Effector memory CD4-positive, alpha-beta T cell (primary cell): Measurements from ENCODE around the gene EPHB2.
"Not testable (repeated sequence)": the region's sequence is repeated elsewhere in the genome, so short reads cannot be mapped to it uniquely, and the experiment has no call there.

ENCODE experiments used
- DNase-seq, 3 donors: peaks; one replicate each; pipeline ENCODE4 v3.0.0-alpha.2; 2020
- H3K27ac ChIP-seq: 2 replicates; pipeline ENCODE4 v1.7.0; 2013; ENCODE audit warnings: mild to moderate bottlenecking, low read length, moderate library complexity; ENCODE audit not compliant: insufficient read depth, poor library complexity, severe bottlenecking
- H3K27me3 ChIP-seq: replicated peaks from 2 replicates; pipeline ENCODE4 v1.7.0; 2013; ENCODE audit warnings: mild to moderate bottlenecking, low read length; ENCODE audit not compliant: insufficient read depth, control insufficient read depth, poor library complexity, severe bottlenecking
- H3K36me3 ChIP-seq: 2 replicates; pipeline ENCODE4 v1.7.0; 2013; ENCODE audit warnings: mild to moderate bottlenecking, low read length, moderate library complexity; ENCODE audit not compliant: control insufficient read depth, insufficient read depth
- H3K4me1 ChIP-seq: 2 replicates; pipeline ENCODE4 v1.7.0; 2013; ENCODE audit warnings: low read length, mild to moderate bottlenecking; ENCODE audit not compliant: control insufficient read depth, insufficient read depth, poor library complexity, severe bottlenecking
- H3K4me3 ChIP-seq: 2 replicates; pipeline ENCODE4 v1.7.0; 2013; ENCODE audit warnings: low read length, low read depth, mild to moderate bottlenecking; ENCODE audit not compliant: insufficient read depth, poor library complexity, severe bottlenecking
- H3K9me3 ChIP-seq: 2 replicates; pipeline ENCODE4 v1.7.0; 2013; ENCODE audit warnings: mild to moderate bottlenecking, low read length, moderate library complexity; ENCODE audit not compliant: control insufficient read depth

The EPHB2 gene

DNA sequence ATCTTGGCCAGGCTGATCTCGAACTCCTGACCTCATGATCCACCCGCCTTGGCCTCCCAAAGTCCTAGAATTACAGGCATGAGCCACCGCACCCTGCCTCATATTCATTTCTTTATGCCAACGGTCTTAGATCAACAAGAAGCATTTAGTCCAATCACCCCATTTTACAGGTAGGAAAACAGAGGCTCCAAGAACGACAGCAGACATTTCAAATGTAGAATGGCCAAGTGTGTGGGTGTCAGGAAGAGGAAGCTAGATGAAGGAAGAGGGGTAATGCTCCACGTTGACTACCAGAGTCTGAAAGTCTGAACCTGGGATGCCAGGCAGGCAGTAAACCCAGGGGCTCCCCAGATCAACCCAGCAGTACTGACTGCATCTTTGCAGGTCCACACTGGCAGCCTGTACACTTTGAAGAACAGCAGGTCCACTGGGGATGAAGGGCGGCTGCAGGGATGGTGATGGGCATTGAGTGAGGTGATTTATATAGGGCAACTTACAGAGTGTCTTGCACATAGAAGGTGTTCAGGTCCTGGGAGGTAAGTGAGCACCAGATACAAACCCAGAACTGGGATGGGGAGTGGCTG is 120.2 kb downstream of the EPHB2 start:
- H3K27ac ChIP-seq = no peak overlapping the region
- no peaks in the 10 kb centered on the region for H3K27me3 ChIP-seq
- H3K4me3 ChIP-seq = no peak overlapping the region
- DNase-seq = no peak
- no peaks in the 10 kb centered on the region for H3K9me3 ChIP-seq
- no peaks in the 10 kb centered on the region for H3K4me1 ChIP-seq
- no peaks in the 10 kb centered on the region for H3K36me3 ChIP-seq

DNA sequence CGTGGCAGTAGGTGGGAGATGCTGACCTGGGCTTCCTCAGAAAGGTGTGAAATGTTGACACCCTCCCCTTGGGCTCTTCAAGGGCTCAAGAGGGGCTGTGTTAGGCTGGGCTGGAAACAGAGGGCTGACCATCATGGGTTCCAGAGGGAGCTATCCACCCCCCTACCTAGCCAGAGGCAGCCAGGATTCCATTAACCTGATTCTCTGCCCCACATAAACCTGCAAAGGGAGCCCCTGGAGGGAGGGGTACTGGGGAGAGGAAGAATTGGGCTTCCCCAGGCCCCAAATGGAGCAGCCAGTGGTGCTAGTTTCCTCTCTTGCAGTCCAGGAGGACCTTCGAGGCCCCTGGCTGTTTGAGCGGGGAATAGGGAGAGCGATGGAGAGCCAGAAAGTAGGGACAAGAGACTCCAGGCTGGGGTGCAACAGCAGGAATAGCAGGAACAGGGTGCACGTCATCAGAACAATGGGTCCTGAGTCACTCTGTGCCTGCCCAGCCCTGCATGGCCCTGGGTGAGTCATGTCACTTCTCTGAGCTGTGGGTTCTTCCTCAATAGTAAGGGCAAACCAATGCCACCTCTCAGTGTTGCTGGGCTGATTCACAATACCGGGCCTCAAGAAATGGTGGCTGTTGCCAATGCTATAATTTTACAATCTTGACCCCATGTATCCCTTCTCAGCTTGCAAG is 121.2 kb downstream of the EPHB2 start:
- Histone ChIP-seq H3K27me3 (no peaks in the 10 kb centered on the region), H3K36me3 (no peaks in the 10 kb centered on the region), H3K27ac (no peak overlapping the region), H3K9me3 (no peaks in the 10 kb centered on the region), H3K4me3 (no peak overlapping the region), H3K4me1 (no peaks in the 10 kb centered on the region)
- no peak for DNase-seq

DNA sequence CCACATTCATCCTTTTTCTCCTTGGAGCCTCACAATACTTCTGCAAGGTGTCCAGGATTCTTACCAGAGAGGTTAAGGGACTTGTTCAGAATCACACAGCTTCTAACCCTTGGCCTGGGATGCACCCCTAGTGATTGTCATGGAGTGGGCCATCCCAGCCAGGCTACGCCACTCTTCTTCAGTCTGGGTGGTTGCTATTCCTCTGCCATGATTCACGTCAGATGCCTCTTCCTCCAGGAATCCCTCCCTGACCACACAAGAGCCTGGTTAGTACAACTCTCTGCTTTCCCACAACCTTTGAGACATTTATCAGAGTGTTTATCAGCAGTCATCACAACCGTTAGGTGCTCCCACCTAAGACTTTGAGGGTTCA is 121.8 kb downstream of the EPHB2 start:
- H3K4me1 ChIP-seq = no peaks in the 10 kb centered on the region
- DNase-seq = no peak
- no peaks in the 10 kb centered on the region for H3K27me3 ChIP-seq
- H3K4me3 ChIP-seq = no peak overlapping the region
- H3K27ac ChIP-seq = no peak overlapping the region
- H3K9me3 ChIP-seq = no peaks in the 10 kb centered on the region
- no peaks in the 10 kb centered on the region for H3K36me3 ChIP-seq

DNA sequence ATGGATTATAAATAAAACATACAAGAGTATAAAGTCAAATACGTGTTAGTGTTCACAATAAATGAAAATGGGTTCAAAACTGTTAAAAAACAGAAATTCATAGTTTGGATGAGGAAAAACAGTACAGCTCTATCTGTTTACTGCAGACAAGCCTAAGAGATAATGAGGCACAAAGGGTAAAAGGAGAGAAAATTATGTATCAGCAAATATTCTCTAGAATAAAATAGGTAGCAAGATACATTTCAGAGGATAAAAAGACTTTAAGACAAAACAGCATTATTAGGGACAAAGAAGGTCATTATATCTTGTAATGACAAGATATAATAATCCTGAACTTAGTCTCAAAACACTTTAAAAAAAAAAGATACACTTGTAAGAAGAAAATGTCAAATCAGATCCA is 123.1 kb downstream of the EPHB2 start:
- Histone ChIP-seq H3K27me3 (no peaks in the 10 kb centered on the region), H3K4me1 (no peaks in the 10 kb centered on the region), H3K9me3 (no peaks in the 10 kb centered on the region), H3K4me3 (no peak overlapping the region), H3K36me3 (no peaks in the 10 kb centered on the region), H3K27ac (no peak overlapping the region)
- DNase-seq = no peak

DNA sequence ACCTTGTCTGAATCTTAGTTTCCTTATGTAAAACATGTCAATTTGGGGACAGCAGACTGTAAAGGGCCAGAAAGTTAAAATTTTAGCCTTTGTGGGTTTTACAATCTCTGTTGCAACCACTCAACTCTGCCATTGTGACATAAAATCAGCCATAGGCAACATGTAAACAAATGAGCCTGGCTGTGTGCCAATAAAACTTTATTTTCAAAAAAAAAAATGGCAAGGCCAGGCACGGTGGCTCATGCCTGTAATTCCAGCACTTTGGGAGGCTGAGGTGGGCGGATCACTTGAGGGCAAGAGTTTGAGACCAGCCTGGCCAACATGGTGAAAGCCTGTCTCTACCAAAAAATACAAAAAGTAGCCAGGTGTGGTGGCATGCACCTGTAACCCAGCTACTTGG is 123.8 kb downstream of the EPHB2 start:
- H3K4me3 ChIP-seq, DNase-seq, H3K9me3 ChIP-seq, H3K27ac ChIP-seq, H3K36me3 ChIP-seq, H3K27me3 ChIP-seq, H3K4me1 ChIP-seq: not testable (repeated sequence)

DNA sequence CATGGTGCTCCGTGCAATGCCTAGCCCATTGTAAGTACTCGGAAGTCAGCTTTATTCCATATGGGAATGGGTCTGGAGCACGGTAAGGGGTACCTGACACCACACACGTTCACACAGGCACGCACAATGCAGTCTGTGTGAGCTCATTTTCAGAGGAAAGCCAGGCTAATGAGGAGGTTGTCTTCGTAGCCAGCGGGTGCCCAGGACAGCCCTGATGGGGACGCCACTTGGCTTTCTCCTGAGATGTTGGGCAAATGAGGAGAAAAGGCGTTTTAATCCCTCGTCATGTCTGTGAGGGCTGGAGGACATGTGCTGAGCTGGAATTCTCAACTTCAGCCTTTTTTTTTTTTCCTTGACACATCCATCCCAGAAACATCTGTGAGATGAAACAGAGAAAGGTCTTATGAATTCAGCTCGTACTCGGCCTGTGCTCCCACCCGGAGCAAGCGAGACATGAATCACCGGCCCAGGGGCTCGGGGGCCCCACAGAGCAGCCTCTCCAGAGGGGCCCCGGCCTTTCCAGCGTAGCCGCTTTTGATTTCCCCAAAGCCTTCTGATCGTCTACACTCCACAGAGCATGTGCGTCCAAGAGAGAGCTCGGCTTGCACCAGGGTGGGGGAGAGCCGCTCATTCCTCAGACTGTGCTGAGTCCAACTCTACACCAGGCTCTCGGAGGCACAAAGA is 125.1 kb downstream of the EPHB2 start:
- Histone ChIP-seq H3K36me3 (no peaks in the 10 kb centered on the region), H3K4me1 (no peaks in the 10 kb centered on the region), H3K4me3 (no peak overlapping the region), H3K9me3 (no peaks in the 10 kb centered on the region), H3K27ac (no peak overlapping the region), H3K27me3 (no peaks in the 10 kb centered on the region)
- no peak for DNase-seq

DNA sequence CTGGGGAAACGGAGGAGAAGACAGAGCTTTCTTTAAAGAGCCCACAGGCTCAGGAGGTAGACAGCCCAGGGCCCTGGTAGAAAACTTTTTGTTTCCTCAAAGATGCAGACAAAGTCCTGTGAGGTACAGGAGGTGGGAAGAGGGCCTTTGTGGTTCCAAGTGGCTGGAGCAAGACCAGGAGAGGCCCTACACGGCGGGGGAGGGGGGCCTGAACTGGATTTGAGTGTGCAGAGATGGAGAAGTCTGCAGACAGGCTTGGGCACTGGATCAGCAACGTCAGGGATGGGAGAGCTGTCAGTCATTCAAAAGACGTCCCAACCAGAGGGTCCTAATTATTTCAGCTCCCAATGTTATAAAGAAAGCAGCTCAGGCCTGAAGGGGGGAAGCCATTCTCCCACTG is 126.2 kb downstream of the EPHB2 start:
- no peak for DNase-seq
- Histone ChIP-seq H3K27me3 (no peaks in the 10 kb centered on the region), H3K4me1 (no peaks in the 10 kb centered on the region)

DNA sequence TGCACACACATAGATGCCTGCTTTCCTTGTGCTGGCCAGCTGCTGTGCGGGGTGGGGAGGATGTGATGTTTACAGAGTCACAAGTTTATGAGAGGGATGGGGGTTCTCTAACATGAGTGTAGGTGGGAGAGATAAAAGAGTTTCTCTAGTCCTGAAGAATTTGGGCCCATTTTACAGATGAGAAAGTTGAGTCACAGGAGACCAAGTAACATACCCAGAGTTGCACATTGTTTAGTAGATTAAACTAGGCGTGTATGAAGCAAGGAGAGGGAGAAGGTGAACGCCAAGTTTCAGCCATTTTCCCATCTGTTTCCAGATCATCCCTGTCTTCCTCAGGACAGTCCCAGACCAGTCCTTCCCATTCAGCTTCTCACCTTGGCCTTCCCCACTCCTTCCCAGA is 126.7 kb downstream of the EPHB2 start:
- Histone ChIP-seq H3K27me3 (no peaks in the 10 kb centered on the region), H3K27ac (no peak overlapping the region), H3K9me3 (no peaks in the 10 kb centered on the region), H3K4me1 (no peaks in the 10 kb centered on the region), H3K4me3 (no peak overlapping the region), H3K36me3 (no peaks in the 10 kb centered on the region)
- no peak for DNase-seq

More for the DNA sequence above, 126.2 kb downstream of the EPHB2 start:
- H3K36me3 ChIP-seq = no peaks in the 10 kb centered on the region
- no peaks in the 10 kb centered on the region for H3K9me3 ChIP-seq
- H3K4me3 ChIP-seq = no peak overlapping the region
- no peak overlapping the region for H3K27ac ChIP-seq

DNA sequence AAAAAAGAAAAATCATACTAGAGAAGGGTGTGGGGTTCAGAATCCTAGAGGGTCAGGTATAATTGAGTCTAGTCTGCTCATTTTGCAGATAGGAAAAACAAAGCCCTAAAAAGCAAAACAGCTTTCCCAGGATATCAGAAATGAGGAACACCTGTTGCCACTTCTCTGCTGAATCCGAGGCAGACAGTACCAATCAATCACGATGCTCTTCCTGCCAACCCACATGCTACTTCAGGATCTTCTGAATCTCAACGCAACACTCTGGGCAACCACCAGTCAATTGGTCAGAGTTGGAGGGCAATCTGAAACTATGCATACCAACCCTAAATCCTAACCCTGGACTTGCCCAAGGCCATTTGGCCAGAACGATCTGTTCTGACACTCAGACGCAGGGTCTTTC is 128.3 kb downstream of the EPHB2 start:
- no peak overlapping the region for H3K27ac ChIP-seq
- no peaks in the 10 kb centered on the region for H3K27me3 ChIP-seq
- no peaks in the 10 kb centered on the region for H3K9me3 ChIP-seq
- DNase-seq = no peak
- H3K4me1 ChIP-seq = no peaks in the 10 kb centered on the region
- H3K4me3 ChIP-seq = no peak overlapping the region
- no peaks in the 10 kb centered on the region for H3K36me3 ChIP-seq

DNA sequence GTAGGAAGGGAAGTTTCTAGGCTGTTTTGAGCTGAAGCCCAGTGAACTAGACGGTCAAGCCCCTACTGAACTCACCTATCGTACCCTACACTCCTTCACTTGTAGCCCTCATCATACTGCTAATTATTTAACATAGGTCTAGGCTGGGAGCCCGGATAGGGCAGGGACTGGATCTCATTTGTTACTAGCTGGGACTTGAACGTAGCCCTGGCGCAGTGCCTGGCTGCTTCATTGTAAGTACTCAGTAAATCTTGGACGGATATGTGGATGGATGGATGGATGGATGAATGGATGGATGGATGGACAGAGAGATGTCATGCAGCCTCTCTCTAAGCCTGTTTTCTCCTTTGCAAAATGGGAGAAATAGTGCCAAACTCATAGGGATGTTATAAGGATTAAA is 129.2 kb downstream of the EPHB2 start:
- H3K27me3 ChIP-seq = no peaks in the 10 kb centered on the region
- DNase-seq = no peak
- no peaks in the 10 kb centered on the region for H3K36me3 ChIP-seq
- no peaks in the 10 kb centered on the region for H3K4me1 ChIP-seq
- H3K27ac ChIP-seq = no peak overlapping the region
- no peak overlapping the region for H3K4me3 ChIP-seq
- H3K9me3 ChIP-seq = no peaks in the 10 kb centered on the region
